Measurements from ENCODE around the gene TSPOAP1.

TSPOAP1 gene

DNA sequence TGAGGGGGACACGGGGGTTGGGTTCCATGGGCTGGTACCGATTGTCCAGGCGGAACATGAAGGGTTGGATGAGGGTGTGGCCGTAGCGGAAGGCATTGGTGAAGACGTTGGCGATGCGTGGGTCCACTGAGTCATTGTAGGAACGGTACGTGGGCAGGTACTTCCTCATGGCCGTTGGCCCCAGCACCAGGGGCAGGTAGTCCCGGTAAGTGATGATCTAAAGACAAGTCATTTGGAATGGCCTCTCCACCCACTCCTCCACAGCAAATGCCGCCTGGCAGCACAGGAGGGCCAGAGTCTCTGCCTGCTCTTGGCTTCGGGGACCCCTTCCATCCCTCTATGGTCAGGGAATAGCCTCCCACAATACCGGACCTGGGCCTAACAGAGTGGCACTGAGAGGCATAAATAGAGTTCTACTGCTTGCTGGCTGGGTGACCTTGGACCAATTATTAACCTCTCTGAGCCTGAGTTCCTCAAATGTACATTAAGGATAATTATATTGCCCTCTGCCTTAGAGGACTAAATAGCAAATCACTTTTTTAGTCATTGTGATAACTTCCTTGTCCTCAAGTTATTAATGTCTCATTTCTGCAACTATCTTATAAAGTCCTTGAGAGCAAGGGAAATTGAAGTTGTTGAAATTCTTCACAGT is 55.0 kb downstream of the TSPOAP1 start:
- TF ChIP-seq, protein P1, sequence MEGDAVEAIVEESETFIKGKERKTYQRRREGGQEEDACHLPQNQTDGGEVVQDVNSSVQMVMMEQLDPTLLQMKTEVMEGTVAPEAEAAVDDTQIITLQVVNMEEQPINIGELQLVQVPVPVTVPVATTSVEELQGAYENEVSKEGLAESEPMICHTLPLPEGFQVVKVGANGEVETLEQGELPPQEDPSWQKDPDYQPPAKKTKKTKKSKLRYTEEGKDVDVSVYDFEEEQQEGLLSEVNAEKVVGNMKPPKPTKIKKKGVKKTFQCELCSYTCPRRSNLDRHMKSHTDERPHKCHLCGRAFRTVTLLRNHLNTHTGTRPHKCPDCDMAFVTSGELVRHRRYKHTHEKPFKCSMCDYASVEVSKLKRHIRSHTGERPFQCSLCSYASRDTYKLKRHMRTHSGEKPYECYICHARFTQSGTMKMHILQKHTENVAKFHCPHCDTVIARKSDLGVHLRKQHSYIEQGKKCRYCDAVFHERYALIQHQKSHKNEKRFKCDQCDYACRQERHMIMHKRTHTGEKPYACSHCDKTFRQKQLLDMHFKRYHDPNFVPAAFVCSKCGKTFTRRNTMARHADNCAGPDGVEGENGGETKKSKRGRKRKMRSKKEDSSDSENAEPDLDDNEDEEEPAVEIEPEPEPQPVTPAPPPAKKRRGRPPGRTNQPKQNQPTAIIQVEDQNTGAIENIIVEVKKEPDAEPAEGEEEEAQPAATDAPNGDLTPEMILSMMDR (IDR thresholded peaks at IDR 0.05; ENCODE audit: insufficient read depth, low read depth, low read length, missing control alignments) = no peak
- DNase-seq (ENCODE audit: low read depth) = no peak
- no peak overlapping the region for H3K4me3 ChIP-seq (ENCODE audit: low read depth, low read length)

DNA sequence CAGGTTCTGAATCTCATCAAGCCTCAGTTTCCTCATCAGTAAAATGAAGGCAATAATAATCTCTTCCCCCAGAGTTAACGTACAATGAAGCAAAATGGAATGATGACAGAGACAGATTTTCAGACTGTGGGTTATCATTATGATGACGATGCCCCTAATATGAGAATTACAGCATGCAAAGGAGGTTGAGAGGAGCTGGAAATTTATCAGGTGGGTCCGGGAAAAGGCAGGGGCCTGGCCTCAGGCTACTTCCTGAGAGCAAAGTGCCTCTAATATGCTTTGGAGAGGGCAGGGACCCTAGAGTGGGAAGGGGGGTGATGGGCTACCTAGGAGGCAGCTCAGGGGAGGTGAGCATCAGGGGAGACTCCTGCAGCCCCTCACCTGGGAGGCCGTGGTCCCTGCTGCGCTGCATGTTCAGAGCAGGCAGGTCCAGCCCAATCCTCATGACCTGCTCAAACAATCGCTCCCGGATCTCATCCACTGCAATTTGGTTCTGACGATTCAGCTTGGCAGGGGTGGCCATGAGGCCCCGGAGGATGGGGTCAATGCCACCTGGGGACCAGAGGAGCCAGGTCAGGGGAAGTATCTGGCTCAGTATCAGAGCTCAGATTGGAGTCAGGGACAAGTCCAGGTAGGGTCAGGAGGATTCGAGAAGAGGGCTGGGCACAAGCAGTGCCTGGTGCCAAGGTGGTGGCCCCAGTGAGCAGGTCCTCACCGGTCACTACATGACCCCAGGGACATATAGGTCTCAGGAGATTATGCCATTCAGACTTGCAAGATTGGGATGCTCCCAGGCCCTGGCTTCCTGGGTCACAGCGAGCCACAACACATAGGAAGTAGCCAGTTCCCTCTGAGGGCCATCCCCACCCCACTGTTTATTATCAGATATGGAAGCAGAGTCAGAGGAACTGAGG is 56.0 kb downstream of the TSPOAP1 start:
- H3K4me3 ChIP-seq (ENCODE audit: low read depth, low read length) = no peak overlapping the region
- no peak for DNase-seq (ENCODE audit: low read depth)
- TF ChIP-seq, protein P1 (IDR thresholded peaks at IDR 0.05; ENCODE audit: insufficient read depth, low read depth, low read length, missing control alignments) = no peak

DNA sequence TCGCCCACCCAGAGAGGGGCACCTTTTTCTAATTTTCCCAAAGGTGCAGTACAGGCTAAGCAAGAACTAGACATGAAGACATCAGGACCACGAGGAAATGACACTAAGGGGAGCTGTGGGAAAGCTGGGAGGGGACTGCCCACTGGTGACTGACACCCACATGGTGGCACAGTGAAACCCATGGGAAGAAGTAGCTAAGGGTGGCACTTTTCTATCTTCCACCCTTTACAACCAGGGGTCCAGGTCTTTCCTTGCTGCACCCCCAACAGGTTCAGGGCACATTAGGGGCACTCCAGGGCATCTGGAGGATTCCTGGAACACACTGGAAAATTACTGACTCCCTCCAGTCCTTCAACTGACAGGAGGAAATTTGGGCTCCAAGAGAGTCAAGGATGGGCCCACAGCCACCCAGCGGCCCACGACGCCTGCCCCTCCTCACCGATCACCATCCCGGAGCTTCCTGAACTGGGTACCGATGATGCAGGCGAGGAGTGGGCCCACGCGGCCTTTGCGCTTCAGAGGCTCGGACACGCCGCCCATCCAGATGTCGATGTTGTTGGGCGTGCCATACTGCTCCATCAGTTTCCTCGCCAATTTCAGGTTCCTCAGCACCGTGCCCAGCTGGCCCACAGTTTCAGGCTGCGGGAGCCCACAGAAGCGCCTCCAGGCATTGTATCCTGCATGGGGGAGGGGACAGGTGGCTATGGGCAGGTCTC is 57.2 kb downstream of the TSPOAP1 start:
- no peak overlapping the region for H3K4me3 ChIP-seq (ENCODE audit: low read depth, low read length)
- DNase-seq (ENCODE audit: low read depth) = no peak
- TF ChIP-seq, protein P1 (IDR thresholded peaks at IDR 0.05; ENCODE audit: insufficient read depth, low read depth, low read length, missing control alignments) = no peak

DNA sequence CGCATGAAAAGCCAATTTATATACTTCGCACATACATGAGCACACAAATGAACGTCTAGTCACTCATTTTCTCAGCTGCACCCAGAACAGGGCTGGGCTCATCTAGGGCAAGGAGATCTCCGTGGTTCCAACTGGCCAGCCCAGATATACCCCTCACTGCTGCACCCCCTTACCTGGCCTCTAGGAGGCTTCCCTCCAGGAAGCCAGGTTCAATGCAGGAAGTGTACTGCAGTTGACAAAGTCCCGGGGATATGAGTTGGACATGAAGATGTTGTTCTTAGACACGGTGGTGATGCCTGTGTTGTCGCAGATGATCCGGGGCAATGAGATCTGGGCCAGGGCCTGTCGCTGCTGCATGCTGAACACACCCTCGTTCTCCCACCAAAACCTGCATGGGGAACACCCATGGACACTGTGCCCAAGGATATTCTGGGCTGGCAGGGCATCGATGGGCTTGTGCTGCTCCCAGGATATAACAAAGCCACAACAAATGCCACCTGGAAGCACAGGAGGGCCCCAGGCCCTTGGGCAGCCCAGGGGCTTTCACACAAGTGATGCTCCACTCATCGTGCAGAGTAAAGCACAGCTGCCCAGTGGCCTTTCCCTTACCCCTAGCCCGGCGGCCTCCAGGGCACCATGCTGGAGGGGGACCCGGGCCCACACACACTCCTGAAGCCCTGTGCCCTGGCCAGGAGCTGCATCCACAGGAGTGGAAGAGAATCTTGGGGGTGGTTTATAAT is 57.9 kb downstream of the TSPOAP1 start:
- no peak for DNase-seq (ENCODE audit: low read depth)
- no peak overlapping the region for H3K4me3 ChIP-seq (ENCODE audit: low read depth, low read length)
- TF ChIP-seq, protein P1 (IDR thresholded peaks at IDR 0.05; ENCODE audit: insufficient read depth, low read depth, low read length, missing control alignments) = peak; percentile 30

DNA sequence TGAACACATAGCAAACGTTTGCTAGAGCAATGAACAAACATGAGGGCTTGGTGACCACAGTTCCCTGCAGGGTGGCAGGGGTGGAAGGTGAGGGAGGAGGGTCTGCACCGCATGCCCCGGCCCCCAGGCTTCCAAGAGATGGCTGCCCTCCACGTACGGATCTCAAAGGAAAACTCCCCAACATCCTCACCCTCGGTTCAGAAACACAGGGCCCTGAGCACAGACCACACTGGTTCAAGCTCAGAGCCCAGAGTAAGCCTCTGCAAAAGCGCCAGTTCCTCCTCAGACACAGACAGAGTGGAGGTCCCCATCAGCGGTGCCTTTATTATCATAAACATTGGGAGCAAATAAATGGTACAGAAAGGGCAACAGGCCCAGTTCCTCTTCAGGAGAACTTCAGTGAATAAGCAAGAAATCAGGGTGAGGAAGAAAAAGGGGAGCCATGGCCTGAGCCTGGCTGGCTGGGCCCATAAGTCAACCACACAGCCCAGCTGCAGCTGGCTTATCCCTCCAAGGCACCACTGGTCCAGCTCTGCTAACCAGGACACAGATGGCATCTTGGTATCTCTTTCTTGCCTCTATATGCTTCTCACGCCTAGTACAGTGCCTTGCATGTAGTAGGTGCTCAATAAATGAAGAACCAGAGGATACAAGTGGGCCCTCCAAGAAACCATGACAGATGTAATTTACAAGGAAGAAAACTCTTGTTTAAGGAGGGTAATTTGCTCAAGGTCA is 58.9 kb downstream of the TSPOAP1 start:
- no peak overlapping the region for H3K4me3 ChIP-seq (ENCODE audit: low read depth, low read length)
- no peak for DNase-seq (ENCODE audit: low read depth)
- TF ChIP-seq, protein P1 (IDR thresholded peaks at IDR 0.05; ENCODE audit: insufficient read depth, low read depth, low read length, missing control alignments) = no peak
